Glutamatergic neuron (in vitro differentiated cells): ENCODE measurements around the gene AIP. TPM values are rescaled to one million over a fixed set of nuclear protein-coding genes. Genes with fewer than 3 reads are reported as not detected.

Source experiments
- DNase-seq: peaks from one replicate; pipeline ENCODE4 v3.0.0; 2022
- H3K27ac Mint-ChIP-seq: one replicate; pipeline ENCODE4 v1.8.0; 2020; ENCODE audit warnings: mild to moderate bottlenecking, mixed read lengths, inconsistent platforms; ENCODE audit not compliant: unreplicated experiment
- H3K27me3 Mint-ChIP-seq: one replicate; pipeline ENCODE4 v1.8.0; 2020; ENCODE audit warnings: mild to moderate bottlenecking, moderate library complexity, mixed read lengths, inconsistent platforms; ENCODE audit not compliant: unreplicated experiment
- H3K36me3 Mint-ChIP-seq: one replicate; pipeline ENCODE4 v1.8.0; 2020; ENCODE audit warnings: mild to moderate bottlenecking, mixed read lengths, inconsistent platforms; ENCODE audit not compliant: unreplicated experiment
- H3K4me1 Mint-ChIP-seq: one replicate; pipeline ENCODE4 v1.8.0; 2020; ENCODE audit warnings: mild to moderate bottlenecking, low read depth, mixed read lengths, inconsistent platforms; ENCODE audit not compliant: unreplicated experiment
- H3K4me3 Mint-ChIP-seq: one replicate; pipeline ENCODE4 v1.8.0; 2020; ENCODE audit warnings: mild to moderate bottlenecking, mixed read lengths, inconsistent platforms; ENCODE audit not compliant: unreplicated experiment
- H3K9me3 Mint-ChIP-seq: one replicate; pipeline ENCODE4 v1.8.0; 2020; ENCODE audit warnings: mild to moderate bottlenecking, moderate library complexity, mixed read lengths, inconsistent platforms; ENCODE audit not compliant: unreplicated experiment
- CTCF ChIP-seq: fragments of 200-600 bp; sonication (generic); IDR thresholded peaks from one replicate; pipeline ENCODE4 v1.5.0; 2021; ENCODE audit not compliant: partially characterized antibody, unreplicated experiment
- total RNA-seq: library from RNA; stranded (reverse); fragmentation: NEBNext Ultra II Directional; extraction: Animal tissue kit (Norgen Biotek cat#: 25700); gene quantifications from one replicate; pipeline ENCODE4 v1.2.1, GENCODE V29; 2021; ENCODE audit not compliant: unreplicated experiment

AIP gene
- total RNA-seq, 1 donor from 2014 or later, result 43.0 TPM

GRCh38 chr11:67520856-67521824 lies 38.3 kb downstream of the AIP start:
- TF ChIP-seq CTCF, result no peak
- H3K4me3 Mint-ChIP-seq, result no peak overlapping the region
- peaks cover 8% of the 10 kb centered on the region for H3K27me3 Mint-ChIP-seq
- no peak overlapping the region for H3K27ac Mint-ChIP-seq
- H3K9me3 Mint-ChIP-seq, result peaks cover 4% of the 10 kb centered on the region
- no peak for DNase-seq
- no peaks in the 10 kb centered on the region for H3K36me3 Mint-ChIP-seq
- peaks cover 3% of the 10 kb centered on the region for H3K4me1 Mint-ChIP-seq

GRCh38 chr11:67521924-67522323 lies 39.1 kb downstream of the AIP start:
- peaks cover 3% of the 10 kb centered on the region for H3K4me1 Mint-ChIP-seq
- H3K9me3 Mint-ChIP-seq, result peaks cover 4% of the 10 kb centered on the region
- H3K36me3 Mint-ChIP-seq, result no peaks in the 10 kb centered on the region
- no peak for TF ChIP-seq CTCF
- no peak overlapping the region for H3K4me3 Mint-ChIP-seq
- DNase-seq, result no peak
- no peak overlapping the region for H3K27ac Mint-ChIP-seq
- peaks cover 9% of the 10 kb centered on the region for H3K27me3 Mint-ChIP-seq

- TF ChIP-seq CTCF, result no peak
- Mint-ChIP-seq H3K36me3 (no peaks in the 10 kb centered on the region), H3K27ac (no peak overlapping the region), H3K4me3 (no peak overlapping the region), H3K27me3 (peaks cover 11% of the 10 kb centered on the region), H3K9me3 (peaks cover 4% of the 10 kb centered on the region), H3K4me1 (peaks cover 3% of the 10 kb centered on the region)
- DNase-seq, result no peak
These were observed 39.5 kb downstream of the AIP start for GRCh38 chr11:67522338-67522737.

- TF ChIP-seq CTCF, result no peak
- H3K27me3 Mint-ChIP-seq, result peaks cover 11% of the 10 kb centered on the region
- no peak within 1 kb of the TSS for H3K27ac Mint-ChIP-seq
- no peak for DNase-seq
- peaks cover 3% of the 10 kb centered on the region for H3K4me1 Mint-ChIP-seq
- peaks cover 4% of the 10 kb centered on the region for H3K9me3 Mint-ChIP-seq
- H3K4me3 Mint-ChIP-seq, result no peak within 1 kb of the TSS
- no peaks in the 10 kb centered on the region for H3K36me3 Mint-ChIP-seq
These were observed 40.2 kb downstream of the AIP start, which contains the start of gene CABP2 for GRCh38 chr11:67522844-67523555. TSS of gene CABP2 (minus strand) at chr11:67523446. CDS start at chr11:67523326, 120 bp downstream.
